ENCODE data around the gene MRFAP1L1.

DNA sequence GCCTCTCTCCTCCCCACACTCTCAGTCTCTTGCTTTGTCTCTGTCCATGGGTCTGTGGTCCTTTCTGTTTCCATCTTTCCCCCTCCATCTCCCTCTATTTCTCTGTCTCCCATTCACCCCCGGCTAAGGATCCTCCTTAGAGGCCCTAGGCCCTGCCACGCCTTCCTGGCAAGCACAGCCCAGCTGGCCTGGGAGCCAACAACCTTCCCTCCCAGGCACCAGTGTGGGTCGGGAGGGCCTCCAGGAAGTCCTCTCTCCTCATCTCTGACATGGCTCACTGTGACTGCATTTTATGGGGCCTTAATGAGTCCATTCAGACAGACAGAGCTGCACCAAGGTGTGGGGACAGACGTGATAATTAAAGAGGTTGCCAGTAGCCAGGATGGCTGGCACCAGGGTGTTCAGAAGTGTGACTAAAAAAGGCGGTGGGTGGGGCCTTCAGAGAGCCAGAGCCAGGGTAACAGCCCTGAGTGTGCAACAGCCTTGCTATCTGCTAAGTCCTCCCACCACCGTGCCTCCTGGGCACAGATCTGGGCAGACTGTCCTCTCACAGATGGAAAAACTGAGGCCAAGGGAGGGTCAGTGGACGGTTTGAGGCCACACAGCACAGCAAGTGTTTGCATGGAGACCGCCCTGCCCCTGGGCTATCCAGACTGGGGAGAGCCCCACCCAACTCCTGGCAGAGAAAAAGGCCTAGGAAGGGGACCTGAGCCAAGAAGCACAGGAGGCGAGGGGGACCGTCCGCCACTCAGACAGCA is 37.8 kb upstream of the MRFAP1L1 start:
- no peak for TF ChIP-seq TAF1 (IDR thresholded peaks at IDR 0.05; ENCODE audit: low read depth, low read length)
- TF ChIP-seq SPI1 (IDR thresholded peaks at IDR 0.05; ENCODE audit: low read depth, low read length) = no peak
- TF ChIP-seq POLR2AphosphoS5 (IDR thresholded peaks at IDR 0.05; ENCODE audit: low read depth, low read length) = no peak
- no peak for TF ChIP-seq POLR2A (IDR thresholded peaks at IDR 0.05; ENCODE audit: low read depth, low read length)
- TF ChIP-seq POU2F2 (IDR thresholded peaks at IDR 0.05; ENCODE audit: low read depth, low read length) = no peak
- no peak for TF ChIP-seq PAX5 (IDR thresholded peaks at IDR 0.05; ENCODE audit: insufficient read depth, low read length, severe bottlenecking)
